K562 treated with DMSO at 1 percent for 48 hours (cell line): ENCODE measurements around the gene INHBC. TPM values are rescaled to one million over a fixed set of nuclear protein-coding genes. Genes with fewer than 3 reads are reported as not detected.

Source experiments
- total RNA-seq: library from RNA; unstranded; fragments of 300-600 nt; gene quantifications from 2 replicates; pipeline ENCODE4 v1.2.3, GENCODE V29; 2022; ENCODE audit warnings: low replicate concordance; ENCODE audit errors: extremely low read depth

The INHBC gene
- not detected in 2 replicates for total RNA-seq

GRCh38 chr12:57434517-57435223 lies at the start of gene INHBC:
TSS of gene INHBC (plus strand) at chr12:57434784. CDS start at chr12:57434887, 103 bp downstream.

GRCh38 chr12:57430931-57431566 lies 3.5 kb upstream of the INHBC start, which contains the start of gene R3HDM2:
TSS of gene R3HDM2 (minus strand) at chr12:57431043. CDS start at chr12:57310428, 120,615 bp downstream.

GRCh38 chr12:57454566-57455373 lies 20.2 kb downstream of the INHBC start, which contains the start of gene INHBE:
TSS of gene INHBE (plus strand) at chr12:57455307. CDS start at chr12:57455537, 230 bp downstream.

GRCh38 chr12:57459750-57460467 lies 25.3 kb downstream of the INHBC start, which contains the start of gene GLI1:
TSS of gene GLI1 (plus strand) at chr12:57459785. CDS start at chr12:57463692, 3,907 bp downstream.

GRCh38 chr12:57479376-57480115 lies 45.0 kb downstream of the INHBC start, which contains the start of gene ARHGAP9:
TSS of gene ARHGAP9 (minus strand) at chr12:57479866. CDS start at chr12:57479406, 460 bp downstream.

GRCh38 chr12:57487597-57488401 lies 53.2 kb downstream of the INHBC start, which contains the start of gene MARS1:
TSS of gene MARS1 (plus strand) at chr12:57488068. CDS start at chr12:57488091, 23 bp downstream.

Other genes starting within 250 kb of the INHBC start
- not detected in 2 replicates for gene NXPH4, start 218.0 kb upstream of the INHBC start, total RNA-seq
- not detected in 2 replicates for gene SHMT2, start 205.1 kb upstream of the INHBC start, total RNA-seq
- not detected in 2 replicates for gene STAC3, start 183.6 kb upstream of the INHBC start, total RNA-seq
- not detected in 2 replicates for gene R3HDM2, start 3.7 kb upstream of the INHBC start, total RNA-seq
- gene INHBE, start 20.5 kb downstream of the INHBC start, total RNA-seq, result not detected in 2 replicates
- gene GLI1, start 25.0 kb downstream of the INHBC start, total RNA-seq, result not detected in 2 replicates
- gene ARHGAP9, start 45.1 kb downstream of the INHBC start, total RNA-seq, result not detected in 2 replicates
- gene MARS1, start 53.3 kb downstream of the INHBC start, total RNA-seq, result 1,111 TPM in 1 of 2 replicates, not detected in the other
- not detected in 2 replicates for gene DDIT3, start 85.7 kb downstream of the INHBC start, total RNA-seq
- not detected in 2 replicates for gene MBD6, start 88.0 kb downstream of the INHBC start, total RNA-seq
- gene DCTN2, start 112.4 kb downstream of the INHBC start, total RNA-seq, result 249 TPM in 1 of 2 replicates, not detected in the other
- gene KIF5A, start 115.3 kb downstream of the INHBC start, total RNA-seq, result not detected in 2 replicates
- gene PIP4K2C, start 156.4 kb downstream of the INHBC start, total RNA-seq, result not detected in 2 replicates
- not detected in 2 replicates for gene DTX3, start 170.0 kb downstream of the INHBC start, total RNA-seq
- not detected in 2 replicates for gene ARHGEF25, start 176.7 kb downstream of the INHBC start, total RNA-seq
- not detected in 2 replicates for gene B4GALNT1, start 198.4 kb downstream of the INHBC start, total RNA-seq